ENCODE measurements around the gene RB1. TPM values are rescaled to one million over a fixed set of nuclear protein-coding genes. Genes with fewer than 3 reads are reported as not detected.

RB1 gene
- total RNA-seq, 4 donors from 2014 or later: 28.4 to 33.2 (median 29.9) TPM

DNA sequence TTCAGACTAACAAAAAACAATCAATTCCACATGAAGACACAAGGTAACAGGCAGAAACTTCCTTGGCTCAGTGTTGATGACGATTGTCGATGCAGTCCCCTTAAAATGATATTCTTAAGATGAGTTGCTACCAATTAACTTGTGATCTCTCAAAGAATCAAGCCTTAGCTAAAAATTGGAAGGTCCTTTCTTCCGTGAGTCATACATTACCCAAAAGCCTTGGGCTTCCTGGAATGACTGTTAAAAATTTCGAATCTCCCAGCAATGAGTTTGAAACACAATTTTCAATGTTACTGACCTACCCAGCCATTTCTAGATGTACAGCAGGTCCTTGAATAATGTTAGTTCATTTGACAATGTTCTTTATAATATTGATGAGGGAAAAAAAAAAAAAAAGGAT, 28.0 kb upstream of the RB1 start:
- Histone ChIP-seq H3K27ac (replicated peaks in 1 of 4) (no peak overlapping the region), H3K27me3 (no peaks in the 10 kb centered on the region), H3K4me3 (no peak overlapping the region), H3K9me3 (no peaks in the 10 kb centered on the region), H3K36me3 (peaks cover 0 to 12% (median 0%) of the 10 kb centered on the region in 4 donors), H3K4me1 (peaks cover 0 to 5% (median 0%) of the 10 kb centered on the region in 4 donors)
- no peak for DNase-seq (ENCODE audit: extremely low spot score)
- intact Hi-C loops (cut with DNase I): no loop called here
- 91% methylated on average over 4 of the region's 4 CpGs for WGBS
- TF ChIP-seq, protein P1, sequence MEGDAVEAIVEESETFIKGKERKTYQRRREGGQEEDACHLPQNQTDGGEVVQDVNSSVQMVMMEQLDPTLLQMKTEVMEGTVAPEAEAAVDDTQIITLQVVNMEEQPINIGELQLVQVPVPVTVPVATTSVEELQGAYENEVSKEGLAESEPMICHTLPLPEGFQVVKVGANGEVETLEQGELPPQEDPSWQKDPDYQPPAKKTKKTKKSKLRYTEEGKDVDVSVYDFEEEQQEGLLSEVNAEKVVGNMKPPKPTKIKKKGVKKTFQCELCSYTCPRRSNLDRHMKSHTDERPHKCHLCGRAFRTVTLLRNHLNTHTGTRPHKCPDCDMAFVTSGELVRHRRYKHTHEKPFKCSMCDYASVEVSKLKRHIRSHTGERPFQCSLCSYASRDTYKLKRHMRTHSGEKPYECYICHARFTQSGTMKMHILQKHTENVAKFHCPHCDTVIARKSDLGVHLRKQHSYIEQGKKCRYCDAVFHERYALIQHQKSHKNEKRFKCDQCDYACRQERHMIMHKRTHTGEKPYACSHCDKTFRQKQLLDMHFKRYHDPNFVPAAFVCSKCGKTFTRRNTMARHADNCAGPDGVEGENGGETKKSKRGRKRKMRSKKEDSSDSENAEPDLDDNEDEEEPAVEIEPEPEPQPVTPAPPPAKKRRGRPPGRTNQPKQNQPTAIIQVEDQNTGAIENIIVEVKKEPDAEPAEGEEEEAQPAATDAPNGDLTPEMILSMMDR (IDR thresholded peaks at IDR 0.05): no peak
- TF ChIP-seq EP300 (IDR thresholded peaks at IDR 0.05): no peak
- TF ChIP-seq POLR2A (IDR thresholded peaks at IDR 0.05; ENCODE audit: low read depth): no peak
- no peak for TF ChIP-seq POLR2AphosphoS5 (IDR thresholded peaks at IDR 0.05)

DNA sequence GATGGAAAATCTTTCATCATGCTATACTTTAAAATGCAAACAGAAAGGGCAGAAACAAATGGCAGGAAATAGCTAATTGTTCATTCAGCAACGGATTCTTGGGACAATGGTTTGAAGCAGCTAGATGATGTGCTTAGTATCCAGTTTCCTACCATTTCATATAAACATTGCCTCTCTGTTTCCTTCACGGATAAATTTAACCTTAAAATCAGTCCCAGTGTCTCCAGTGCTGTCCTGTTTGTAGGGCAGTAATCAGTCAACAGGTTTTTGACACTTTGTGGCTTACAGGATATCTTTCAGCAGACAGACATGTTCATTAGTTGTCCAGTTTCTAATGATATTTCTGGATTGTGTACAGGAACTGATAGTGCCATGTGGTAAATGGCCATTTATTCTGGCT, 24.7 kb upstream of the RB1 start:
- Histone ChIP-seq H3K9me3 (no peaks in the 10 kb centered on the region), H3K4me3 (no peak overlapping the region), H3K36me3 (peaks cover 0 to 3% (median 0%) of the 10 kb centered on the region in 4 donors), H3K27me3 (no peaks in the 10 kb centered on the region), H3K27ac (replicated peaks in 1 of 4) (no peak overlapping the region), H3K4me1 (peaks cover 0 to 5% (median 0%) of the 10 kb centered on the region in 4 donors)
- intact Hi-C loops (cut with DNase I): no loop called here
- no peak for TF ChIP-seq EP300 (IDR thresholded peaks at IDR 0.05)
- no peak for TF ChIP-seq POLR2AphosphoS5 (IDR thresholded peaks at IDR 0.05)
- TF ChIP-seq, protein P1 (IDR thresholded peaks at IDR 0.05): no peak
- TF ChIP-seq POLR2A (IDR thresholded peaks at IDR 0.05; ENCODE audit: low read depth): no peak
- WGBS: 29% methylated on average over 2 of the region's 2 CpGs
- no peak for DNase-seq (ENCODE audit: extremely low spot score)

DNA sequence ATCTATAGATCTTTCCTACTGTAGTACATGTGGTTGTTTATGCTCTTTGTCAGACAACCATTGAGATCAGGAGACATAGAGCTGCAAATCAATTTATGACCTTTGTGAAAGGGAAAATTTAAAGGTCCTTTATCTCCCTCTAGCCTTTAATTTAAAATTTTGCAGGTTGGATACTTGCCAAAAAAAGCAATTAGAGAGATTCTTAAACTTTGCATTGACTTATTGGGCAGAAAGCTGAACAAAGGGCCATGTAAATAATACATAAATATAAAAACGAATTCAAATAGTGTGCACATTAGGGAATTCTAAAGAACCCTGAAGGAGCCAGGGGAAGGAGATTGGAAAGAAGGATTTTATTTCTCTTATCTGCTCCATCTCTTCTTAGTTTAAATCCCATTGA, 22.0 kb upstream of the RB1 start:
- no peaks in the 10 kb centered on the region for H3K36me3 ChIP-seq
- no peaks in the 10 kb centered on the region for H3K9me3 ChIP-seq
- no peak for DNase-seq (ENCODE audit: extremely low spot score)
- peaks cover 0 to 5% (median 0%) of the 10 kb centered on the region in 4 donors for H3K4me1 ChIP-seq
- TF ChIP-seq EP300 (IDR thresholded peaks at IDR 0.05) (no peak), POLR2A (IDR thresholded peaks at IDR 0.05; ENCODE audit: low read depth) (no peak), POLR2AphosphoS5 (IDR thresholded peaks at IDR 0.05) (no peak)
- TF ChIP-seq, protein P1 (IDR thresholded peaks at IDR 0.05): no peak
- H3K27me3 ChIP-seq: no peaks in the 10 kb centered on the region
- WGBS: 74% methylated on average over 1 of the region's 1 CpG
- intact Hi-C loops (cut with DNase I): no loop called here
- no peak overlapping the region for H3K4me3 ChIP-seq
- no peak overlapping the region for H3K27ac ChIP-seq (replicated peaks in 1 of 4)

DNA sequence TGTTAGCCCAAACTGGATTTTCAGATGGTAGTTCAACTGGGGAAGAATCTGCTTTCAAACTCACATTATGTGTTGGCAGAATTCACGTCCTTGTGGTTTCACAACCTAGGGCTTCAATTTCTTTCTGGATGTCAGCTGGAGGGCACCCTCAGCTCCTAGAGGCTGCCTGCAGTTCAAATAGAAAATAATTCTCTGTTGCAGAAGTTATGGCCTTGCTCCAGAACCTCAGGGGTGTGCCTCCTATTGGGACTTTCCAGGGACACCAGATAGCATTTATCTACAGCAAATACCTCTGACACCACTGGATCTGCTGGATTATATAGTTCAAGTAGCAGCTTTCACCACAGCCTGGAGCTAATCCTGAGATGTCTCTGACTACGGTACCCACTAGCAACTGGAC, 11.8 kb upstream of the RB1 start:
- intact Hi-C loops (cut with DNase I): no loop called here
- TF ChIP-seq, protein P1 (IDR thresholded peaks at IDR 0.05): no peak
- TF ChIP-seq POLR2AphosphoS5 (IDR thresholded peaks at IDR 0.05) (no peak), POLR2A (IDR thresholded peaks at IDR 0.05; ENCODE audit: low read depth) (no peak), EP300 (IDR thresholded peaks at IDR 0.05) (no peak)
- no peaks in the 10 kb centered on the region for H3K9me3 ChIP-seq
- WGBS: 82% methylated on average over 1 of the region's 2 CpGs
- H3K4me3 ChIP-seq: no peak overlapping the region
- H3K27me3 ChIP-seq: no peaks in the 10 kb centered on the region
- DNase-seq (ENCODE audit: extremely low spot score): no peak
- no peak overlapping the region for H3K27ac ChIP-seq (replicated peaks in 1 of 4)
- H3K36me3 ChIP-seq: no peaks in the 10 kb centered on the region
- H3K4me1 ChIP-seq: no peaks in the 10 kb centered on the region

DNA sequence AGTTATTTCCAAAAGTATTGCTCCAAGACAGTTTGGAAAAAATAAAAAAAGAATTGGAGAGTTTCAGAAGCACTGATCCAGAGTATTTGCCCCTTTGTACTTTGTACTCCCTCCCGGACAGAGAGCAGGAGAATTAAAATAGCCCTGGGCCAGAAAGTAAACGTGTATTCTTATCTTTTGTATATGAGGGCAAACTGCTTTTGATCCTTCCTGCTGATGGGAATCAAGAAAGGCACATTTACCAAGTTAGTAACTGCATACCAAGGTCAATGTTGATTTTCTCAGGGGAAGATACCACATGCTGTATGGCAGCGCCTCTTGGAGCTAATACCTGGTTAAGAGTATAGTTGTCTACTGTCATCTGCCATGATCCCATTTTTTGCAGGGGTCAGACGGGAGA, 10.9 kb upstream of the RB1 start:
- Histone ChIP-seq H3K9me3 (no peaks in the 10 kb centered on the region), H3K4me1 (no peaks in the 10 kb centered on the region), H3K27ac (replicated peaks in 1 of 4) (no peak overlapping the region), H3K27me3 (no peaks in the 10 kb centered on the region), H3K4me3 (no peak overlapping the region), H3K36me3 (no peaks in the 10 kb centered on the region)
- no peak for DNase-seq (ENCODE audit: extremely low spot score)
- 84% methylated on average over 4 of the region's 4 CpGs for WGBS
- intact Hi-C loops (cut with DNase I): no loop called here
- no peak for TF ChIP-seq POLR2A (IDR thresholded peaks at IDR 0.05; ENCODE audit: low read depth)
